MCF 10A (cell line): ENCODE results near the gene NUP35. TPM values are rescaled to one million over a fixed set of nuclear protein-coding genes. Genes with fewer than 3 reads are reported as not detected.

Source experiments
- BruUV-seq: library from RNA; stranded (reverse); fragments of 400-500 nt; replicated peaks from 2 replicates; lab custom pipeline; 2021; lab: Mats Ljungman, UMichigan
- CTCF ChIA-PET: fragments of 300-600 bp; sonication (Branson Sonifier 250); formaldehyde crosslinking; extraction: SDS; loops from one replicate; lab custom pipeline; 2021; ENCODE audit warnings: antibody characterized with exemption, inconsistent platforms; lab: Yijun Ruan, JAX
- POLR2A ChIA-PET: fragments of 300-600, 350-650 bp; sonication (Branson Sonifier 250); formaldehyde crosslinking; extraction: SDS; loops from one replicate; lab custom pipeline; 2020; ENCODE audit warnings: antibody characterized with exemption, inconsistent platforms; lab: Yijun Ruan, JAX
- DNase-seq: peaks from one replicate; pipeline ENCODE4 v3.0.0-alpha.2; 2018; ENCODE audit not compliant: unreplicated experiment
- H3K27ac Mint-ChIP-seq: one replicate; pipeline ENCODE4 v1.8.0; 2022; ENCODE audit warnings: mild to moderate bottlenecking, low read depth, mixed read lengths; ENCODE audit not compliant: unreplicated experiment
- H3K27me3 Mint-ChIP-seq: one replicate; pipeline ENCODE4 v1.8.0; 2022; ENCODE audit warnings: mixed read lengths; ENCODE audit not compliant: insufficient read depth, unreplicated experiment
- H3K36me3 Mint-ChIP-seq: one replicate; pipeline ENCODE4 v1.8.0; 2022; ENCODE audit warnings: mild to moderate bottlenecking, moderate library complexity, mixed read lengths; ENCODE audit not compliant: insufficient read depth, unreplicated experiment
- H3K4me1 Mint-ChIP-seq: one replicate; pipeline ENCODE4 v1.8.0; 2022; ENCODE audit warnings: mixed read lengths; ENCODE audit not compliant: insufficient read depth, unreplicated experiment
- H3K4me3 Mint-ChIP-seq: one replicate; pipeline ENCODE4 v1.8.0; 2022; ENCODE audit warnings: mild to moderate bottlenecking, moderate library complexity, mixed read lengths; ENCODE audit not compliant: unreplicated experiment
- H3K9me3 Mint-ChIP-seq: one replicate; pipeline ENCODE4 v1.8.0; 2022; ENCODE audit warnings: mixed read lengths; ENCODE audit not compliant: unreplicated experiment
- CTCF ChIP-seq: fragments of 200-600 bp; IDR thresholded peaks from one replicate; pipeline ENCODE4 v1.8.0; 2022; ENCODE audit warnings: antibody characterized with exemption, mild to moderate bottlenecking; ENCODE audit not compliant: unreplicated experiment
- intact Hi-C: fragments of 100-400 bp; cut with micrococcal nuclease; formaldehyde crosslinking; loops from 2 replicates; pipeline ENCODE4 v1.14.1; 2022
- total RNA-seq: library from RNA; stranded (reverse); gene quantifications from 2 replicates; pipeline ENCODE4 v1.2.3, GENCODE V29; 2022

Gene NUP35
- total RNA-seq, 1 experiment from 2014 or later, result 19.2 TPM

- no peaks in the 10 kb centered on the region for H3K27me3 Mint-ChIP-seq
- TSS peak; percentile 73 for BruUV-seq
- H3K9me3 Mint-ChIP-seq, result no peaks in the 10 kb centered on the region
- intact Hi-C loops, result loop anchor here (2.0 kb wide), 1 partner anchor 44 kb away; no protein-coding TSS in a partner anchor
- peak overlapping the region; percentile 78 for H3K27ac Mint-ChIP-seq
- no peak for TF ChIP-seq CTCF
- DNase-seq, result no peak
- H3K4me3 Mint-ChIP-seq, result peak overlapping the region; percentile 95
- H3K36me3 Mint-ChIP-seq, result no peaks in the 10 kb centered on the region
- CTCF ChIA-PET, result interaction anchor here (0.6 to 2.0 kb wide), 10 partner anchors 10 to 208 kb away, joined by 3 to 7 read pairs (median 4); no protein-coding TSS in a partner anchor
- POLR2A ChIA-PET, result interaction anchor here (0.7 to 5.3 kb wide), 27 partner anchors 10 to 364 kb away, joined by 3 to 112 read pairs (median 7); partner anchors contain the start of gene NUP35
- no peaks in the 10 kb centered on the region for H3K4me1 Mint-ChIP-seq
Observed at GRCh38 chr2:183079139-183079775, 45.0 kb upstream of the NUP35 start.

- BruUV-seq, result no TSS peak
- no peak for TF ChIP-seq CTCF
- DNase-seq, result peak; percentile 40
- Mint-ChIP-seq H3K27ac (no peak overlapping the region), H3K4me1 (no peaks in the 10 kb centered on the region), H3K36me3 (no peaks in the 10 kb centered on the region), H3K9me3 (no peaks in the 10 kb centered on the region), H3K27me3 (no peaks in the 10 kb centered on the region), H3K4me3 (no peak overlapping the region)
- POLR2A ChIA-PET, result interaction anchor here (1.2 to 5.3 kb wide), 2 partner anchors 13 to 43 kb away, joined by 5 to 112 read pairs; partner anchors contain the start of gene NUP35
- CTCF ChIA-PET, result no interaction called here
- intact Hi-C loops, result no loop called here
Observed at GRCh38 chr2:183081911-183082310, 42.3 kb upstream of the NUP35 start.

GRCh38 chr2:183088061-183088460 is 36.2 kb upstream of the NUP35 start:
- Mint-ChIP-seq H3K36me3 (no peaks in the 10 kb centered on the region), H3K27me3 (no peaks in the 10 kb centered on the region), H3K9me3 (no peaks in the 10 kb centered on the region), H3K4me1 (no peaks in the 10 kb centered on the region), H3K27ac (no peak overlapping the region), H3K4me3 (no peak overlapping the region)
- intact Hi-C loops, result no loop called here
- ChIA-PET CTCF (no interaction called here), POLR2A (interaction anchor here (0.7 kb wide), 1 partner anchor 20 kb away, joined by 3 read pairs; no protein-coding TSS in a partner anchor)
- DNase-seq, result no peak
- no TSS peak for BruUV-seq
- TF ChIP-seq CTCF, result no peak

- TF ChIP-seq CTCF, result no peak
- H3K27me3 Mint-ChIP-seq, result no peaks in the 10 kb centered on the region
- peaks cover 2% of the 10 kb centered on the region for H3K4me1 Mint-ChIP-seq
- H3K27ac Mint-ChIP-seq, result no peak overlapping the region
- no peaks in the 10 kb centered on the region for H3K9me3 Mint-ChIP-seq
- no peak for DNase-seq
- no TSS peak for BruUV-seq
- H3K4me3 Mint-ChIP-seq, result no peak overlapping the region
- intact Hi-C loops, result no loop called here
- ChIA-PET POLR2A (interaction anchor here (0.8 to 0.9 kb wide), 2 partner anchors 9 to 11 kb away, joined by 3 to 8 read pairs; partner anchors contain the start of gene DUSP19), CTCF (interaction anchor here (0.6 to 1.4 kb wide), 4 partner anchors 20 to 128 kb away, joined by 3 to 5 read pairs (median 4); no protein-coding TSS in a partner anchor)
- no peaks in the 10 kb centered on the region for H3K36me3 Mint-ChIP-seq
Observed at GRCh38 chr2:183089192-183089851, 34.9 kb upstream of the NUP35 start.
